Activated CD4-positive, alpha-beta T cell treated with anti-CD3 and anti-CD28 coated beads, Interleukin-2, amount 10 ng/mL, durations not matched to agents 7 days and 5 days (primary cell): Measurements from ENCODE around the gene PGBD5. TPM values are rescaled to one million over a fixed set of nuclear protein-coding genes. Genes with fewer than 3 reads are reported as not detected.

Experiments used
- CTCF ChIA-PET: fragments of 350-600 bp; sonication (Branson Sonifier 250); formaldehyde crosslinking; loops from one replicate; lab custom pipeline; 2021; ENCODE audit warnings: antibody characterized with exemption; lab: Charles Lee
- POLR2A ChIA-PET: fragments of 350-600 bp; sonication (Branson Sonifier 250); formaldehyde crosslinking; loops from one replicate; lab custom pipeline; 2021; ENCODE audit warnings: antibody characterized with exemption; lab: Charles Lee
- DNase-seq: peaks from one replicate; pipeline ENCODE4 v3.0.0-alpha.2; 2020
- H3K27ac Mint-ChIP-seq: one replicate; pipeline ENCODE4 v1.8.0; 2021; ENCODE audit warnings: mild to moderate bottlenecking, moderate library complexity, mixed read lengths
- H3K27me3 Mint-ChIP-seq: one replicate; pipeline ENCODE4 v1.8.0; 2021; ENCODE audit warnings: mixed read lengths
- H3K36me3 Mint-ChIP-seq: one replicate; pipeline ENCODE4 v1.8.0; 2021; ENCODE audit warnings: low read depth, mixed read lengths
- H3K4me1 Mint-ChIP-seq: one replicate; pipeline ENCODE4 v1.8.0; 2021; ENCODE audit warnings: mixed read lengths
- H3K4me3 Mint-ChIP-seq: one replicate; pipeline ENCODE4 v1.8.0; 2021; ENCODE audit warnings: mild to moderate bottlenecking, moderate library complexity, mixed read lengths
- H3K9me3 Mint-ChIP-seq: one replicate; pipeline ENCODE4 v1.8.0; 2021; ENCODE audit warnings: mixed read lengths
- total RNA-seq, 2 experiments: library from RNA; stranded (reverse); gene quantifications; one replicate each; pipeline ENCODE4 v1.2.3, GENCODE V29; 2021

Gene PGBD5
- total RNA-seq, 2 experiments from 2014 or later = not detected

- no peak overlapping the region for H3K4me3 Mint-ChIP-seq
- peaks cover 7% of the 10 kb centered on the region for H3K27me3 Mint-ChIP-seq
- no peaks in the 10 kb centered on the region for H3K36me3 Mint-ChIP-seq
- POLR2A ChIA-PET = no interaction called here
- H3K4me1 Mint-ChIP-seq = no peaks in the 10 kb centered on the region
- H3K9me3 Mint-ChIP-seq = no peaks in the 10 kb centered on the region
- no peak overlapping the region for H3K27ac Mint-ChIP-seq
- CTCF ChIA-PET = no interaction called here
- DNase-seq = no peak
Observed at GRCh38 chr1:230441183-230442029, 15.3 kb upstream of the PGBD5 start.

- POLR2A ChIA-PET = no interaction called here
- no peaks in the 10 kb centered on the region for H3K36me3 Mint-ChIP-seq
- DNase-seq = no peak
- no peak overlapping the region for H3K4me3 Mint-ChIP-seq
- peaks cover 4% of the 10 kb centered on the region for H3K27me3 Mint-ChIP-seq
- no peaks in the 10 kb centered on the region for H3K9me3 Mint-ChIP-seq
- H3K4me1 Mint-ChIP-seq = no peaks in the 10 kb centered on the region
- CTCF ChIA-PET = no interaction called here
- H3K27ac Mint-ChIP-seq = no peak overlapping the region
Observed at GRCh38 chr1:230435108-230435507, 9.0 kb upstream of the PGBD5 start.

DNA sequence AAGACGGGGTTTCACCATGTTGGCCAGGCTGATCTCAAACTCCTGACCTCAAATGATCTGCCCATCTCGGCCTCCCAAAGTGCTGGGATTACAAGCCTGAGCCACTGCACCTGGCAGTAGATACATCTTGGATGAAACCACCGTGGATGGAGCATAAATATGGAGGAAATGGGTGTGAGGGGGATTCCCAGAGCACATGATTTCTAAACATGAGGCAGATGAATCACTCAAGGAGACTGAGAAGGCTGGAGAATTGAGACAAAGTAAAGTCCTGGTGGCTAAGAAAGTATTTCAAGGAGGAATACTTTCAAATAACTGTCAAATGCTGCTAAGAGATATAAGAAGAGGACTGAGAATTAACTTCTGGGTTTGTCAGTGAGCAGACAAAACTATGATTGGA is 5.4 kb upstream of the PGBD5 start:
- H3K27me3 Mint-ChIP-seq = peaks cover 28% of the 10 kb centered on the region
- H3K4me3 Mint-ChIP-seq = no peak overlapping the region
- H3K27ac Mint-ChIP-seq = no peak overlapping the region
- H3K4me1 Mint-ChIP-seq = peaks cover 6% of the 10 kb centered on the region
- no peak for DNase-seq
- H3K36me3 Mint-ChIP-seq = no peaks in the 10 kb centered on the region
- no peaks in the 10 kb centered on the region for H3K9me3 Mint-ChIP-seq
- ChIA-PET CTCF (no interaction called here), POLR2A (no interaction called here)

DNA sequence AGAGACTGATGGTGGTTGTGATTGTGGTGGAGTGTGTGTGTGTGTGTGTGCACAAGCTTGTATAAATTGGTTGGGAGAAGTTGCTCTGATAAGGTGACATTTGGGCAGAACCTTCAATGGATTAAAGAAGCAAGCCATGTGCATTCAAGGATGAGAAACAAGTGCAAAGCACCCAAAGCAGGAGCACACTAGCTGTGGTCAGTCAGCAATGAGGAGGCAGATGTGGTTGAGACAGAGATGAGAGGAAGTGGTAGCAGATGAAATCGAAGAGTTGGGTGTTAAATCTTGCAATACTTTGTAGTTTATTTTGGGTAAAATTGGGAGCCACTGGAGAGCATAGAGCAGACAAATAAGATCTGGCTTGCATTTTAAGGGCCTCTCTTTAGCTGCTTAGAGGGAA is 4.4 kb upstream of the PGBD5 start:
- no peak overlapping the region for H3K27ac Mint-ChIP-seq

DNA sequence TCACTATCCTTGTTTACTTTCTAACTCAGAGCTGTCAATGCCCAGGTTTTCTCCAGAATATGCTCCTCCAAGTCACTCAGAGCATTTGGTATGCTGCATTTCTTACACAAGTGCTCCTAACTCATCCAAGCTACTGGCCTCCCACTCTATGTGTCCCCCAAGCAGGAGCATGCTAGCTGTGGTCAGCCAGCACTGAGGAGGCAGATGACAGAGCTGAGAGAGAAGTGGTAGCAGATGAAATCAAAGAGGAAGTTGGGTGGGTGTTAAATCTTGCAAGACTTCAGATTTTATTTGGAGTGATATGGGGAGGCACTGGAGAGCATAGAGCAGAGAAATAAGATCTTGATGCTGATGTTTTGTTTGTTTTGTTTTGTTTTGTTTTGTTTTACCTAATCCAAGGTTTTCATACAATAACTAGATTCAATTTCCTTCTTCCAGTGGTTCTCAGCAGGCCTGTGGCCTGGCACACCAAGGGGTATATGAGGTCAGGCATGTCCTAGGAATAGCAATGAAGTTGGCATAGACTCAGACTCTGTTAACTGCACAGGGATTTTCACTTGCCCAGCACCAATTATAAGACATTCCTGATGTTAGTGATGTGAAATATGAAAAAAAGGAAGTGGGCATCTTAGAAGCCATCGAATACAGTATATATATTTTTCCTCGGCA is 3.1 kb upstream of the PGBD5 start:
- DNase-seq = no peak
- Mint-ChIP-seq H3K4me3 (no peak overlapping the region), H3K9me3 (no peaks in the 10 kb centered on the region), H3K27me3 (peaks cover 38% of the 10 kb centered on the region), H3K4me1 (peaks cover 16% of the 10 kb centered on the region), H3K27ac (no peak overlapping the region), H3K36me3 (no peaks in the 10 kb centered on the region)
- ChIA-PET POLR2A (no interaction called here), CTCF (no interaction called here)

More for the DNA sequence above, 4.4 kb upstream of the PGBD5 start:
- CTCF ChIA-PET = no interaction called here
- Mint-ChIP-seq H3K36me3 (no peaks in the 10 kb centered on the region), H3K9me3 (no peaks in the 10 kb centered on the region), H3K4me1 (peaks cover 6% of the 10 kb centered on the region), H3K27me3 (peaks cover 28% of the 10 kb centered on the region), H3K4me3 (no peak overlapping the region)
- POLR2A ChIA-PET = no interaction called here
- no peak for DNase-seq

DNA sequence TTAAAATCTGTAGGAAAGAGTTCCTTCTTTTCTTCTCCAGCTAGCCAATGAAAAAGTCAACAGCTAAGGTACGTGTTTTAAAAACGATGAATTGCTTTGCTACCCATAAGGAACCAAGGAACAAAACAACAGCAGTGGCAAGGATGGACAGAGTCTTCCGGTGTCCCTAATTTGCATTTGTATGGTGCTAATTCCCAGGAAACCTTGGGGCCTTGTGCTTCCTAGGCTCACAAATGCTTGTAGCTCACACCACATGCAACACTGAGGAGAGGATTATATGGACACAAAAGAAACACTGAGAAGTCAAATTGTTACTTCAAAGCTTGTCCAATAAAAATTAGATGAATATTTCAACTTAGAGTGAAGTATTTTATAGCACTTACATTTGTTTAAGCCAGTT is 1.8 kb upstream of the PGBD5 start:
- ChIA-PET POLR2A (no interaction called here), CTCF (no interaction called here)
- no peak for DNase-seq
- Mint-ChIP-seq H3K4me3 (no peak overlapping the region), H3K9me3 (no peaks in the 10 kb centered on the region), H3K36me3 (no peaks in the 10 kb centered on the region), H3K4me1 (peaks cover 17% of the 10 kb centered on the region), H3K27ac (no peak overlapping the region), H3K27me3 (peaks cover 47% of the 10 kb centered on the region)

GRCh38 chr1:230427094-230427876 is 1.2 kb upstream of the PGBD5 start:
- ChIA-PET POLR2A (no interaction called here), CTCF (no interaction called here)
- Mint-ChIP-seq H3K27ac (no peak overlapping the region), H3K36me3 (no peaks in the 10 kb centered on the region), H3K4me3 (peak overlapping the region; percentile 58), H3K4me1 (peaks cover 17% of the 10 kb centered on the region), H3K27me3 (peaks cover 53% of the 10 kb centered on the region), H3K9me3 (no peaks in the 10 kb centered on the region)
- DNase-seq = no peak

GRCh38 chr1:230425252-230426091 is 660 bp downstream of the PGBD5 start:
- Mint-ChIP-seq H3K27me3 (peaks cover 67% of the 10 kb centered on the region), H3K4me3 (peak overlapping the region; percentile 55), H3K9me3 (no peaks in the 10 kb centered on the region)

DNA sequence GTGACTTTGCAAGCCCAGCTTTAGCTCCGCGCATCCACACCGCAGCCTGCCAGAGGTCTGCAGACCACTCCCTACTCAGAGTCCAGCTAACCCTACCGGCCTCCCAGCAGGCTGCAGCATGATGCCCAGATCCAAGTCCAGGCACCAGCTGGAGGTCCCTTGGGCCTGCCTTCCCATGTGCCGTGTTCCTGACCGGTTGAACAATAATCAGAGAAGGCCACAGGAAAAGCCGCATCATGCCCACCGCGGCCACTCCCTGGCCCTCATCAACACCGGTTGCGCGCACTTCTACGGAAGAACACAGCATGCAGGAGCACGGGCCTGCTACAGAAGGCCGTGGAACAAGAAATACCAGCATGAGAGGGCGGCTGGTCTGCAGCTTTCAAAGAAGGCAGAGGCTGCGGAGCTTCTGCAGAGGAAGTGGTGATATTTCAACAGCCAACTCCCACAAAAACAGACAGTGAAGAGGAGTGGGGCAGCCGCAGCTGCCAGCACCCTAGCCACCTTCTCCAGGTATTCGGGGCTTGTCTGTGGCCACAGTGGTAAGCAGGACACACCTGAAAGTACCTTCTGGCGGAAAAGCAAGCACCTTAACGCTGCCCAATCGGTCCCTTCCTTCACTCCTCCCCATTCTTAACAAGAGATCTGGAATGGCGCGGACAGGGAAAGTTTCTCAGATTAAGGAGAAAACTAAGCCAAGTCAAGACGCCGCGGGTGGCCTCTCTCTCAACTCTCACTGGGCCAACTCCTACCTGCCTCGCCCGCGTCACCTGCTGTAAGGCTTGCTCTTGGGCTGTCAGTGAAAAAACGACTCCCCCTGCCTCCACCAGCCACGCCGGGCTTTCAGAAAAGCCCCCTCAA is 1.5 kb downstream of the PGBD5 start:
- peaks cover 17% of the 10 kb centered on the region for H3K4me1 Mint-ChIP-seq
- ChIA-PET POLR2A (no interaction called here), CTCF (no interaction called here)
- peaks cover 73% of the 10 kb centered on the region for H3K27me3 Mint-ChIP-seq
- H3K4me3 Mint-ChIP-seq = peak overlapping the region; percentile 55
- no peak overlapping the region for H3K27ac Mint-ChIP-seq
- peak; percentile 8 for DNase-seq
- peaks cover 2% of the 10 kb centered on the region for H3K9me3 Mint-ChIP-seq
- H3K36me3 Mint-ChIP-seq = no peaks in the 10 kb centered on the region

More at GRCh38 chr1:230425252-230426091, 660 bp downstream of the PGBD5 start:
- Mint-ChIP-seq H3K4me1 (peaks cover 17% of the 10 kb centered on the region), H3K27ac (peak overlapping the region; percentile 46), H3K36me3 (no peaks in the 10 kb centered on the region)
- no peak for DNase-seq
- CTCF ChIA-PET = no interaction called here
- POLR2A ChIA-PET = no interaction called here

- Mint-ChIP-seq H3K9me3 (peaks cover 2% of the 10 kb centered on the region), H3K4me1 (peaks cover 17% of the 10 kb centered on the region), H3K27ac (no peak overlapping the region), H3K36me3 (no peaks in the 10 kb centered on the region), H3K4me3 (no peak overlapping the region), H3K27me3 (peaks cover 66% of the 10 kb centered on the region)
- ChIA-PET POLR2A (no interaction called here), CTCF (no interaction called here)
- no peak for DNase-seq
Observed at GRCh38 chr1:230423951-230424350, 2.2 kb downstream of the PGBD5 start.

GRCh38 chr1:230423261-230423660 is 2.9 kb downstream of the PGBD5 start:
- POLR2A ChIA-PET = no interaction called here
- no peak for DNase-seq
- Mint-ChIP-seq H3K4me3 (no peak overlapping the region), H3K36me3 (no peaks in the 10 kb centered on the region), H3K9me3 (peaks cover 2% of the 10 kb centered on the region), H3K27ac (no peak overlapping the region), H3K4me1 (peaks cover 17% of the 10 kb centered on the region), H3K27me3 (peaks cover 65% of the 10 kb centered on the region)
- CTCF ChIA-PET = no interaction called here
